HepG2 (cell line): ENCODE data around the gene SHF. TPM values are rescaled to one million over a fixed set of nuclear protein-coding genes. Genes with fewer than 3 reads are reported as not detected.

Experiments
- AKAP8 ChIP-seq: sonication (generic); formaldehyde crosslinking; IDR thresholded peaks from 2 replicates; pipeline ENCODE4 v1.5.1; 2020; ENCODE audit warnings: mild to moderate bottlenecking, missing genetic modification reagents
- FOXM1 ChIP-seq: sonication (generic); formaldehyde crosslinking; IDR thresholded peaks from 2 replicates; pipeline ENCODE4 v1.5.0; 2020; ENCODE audit warnings: missing genetic modification reagents
- HIVEP1 ChIP-seq: sonication (generic); formaldehyde crosslinking; IDR thresholded peaks from 2 replicates; pipeline ENCODE4 v1.4.0; 2020; ENCODE audit warnings: mild to moderate bottlenecking, missing genetic modification reagents
- NAIF1 ChIP-seq: sonication (generic); formaldehyde crosslinking; IDR thresholded peaks from 2 replicates; pipeline ENCODE4 v1.5.0; 2020; ENCODE audit warnings: mild to moderate bottlenecking, missing genetic modification reagents, borderline replicate concordance
- NCOA2 ChIP-seq: sonication (generic); formaldehyde crosslinking; IDR thresholded peaks from 2 replicates; pipeline ENCODE4 v1.8.0; 2022; ENCODE audit warnings: inconsistent platforms
- RARG ChIP-seq: sonication (generic); formaldehyde crosslinking; IDR thresholded peaks from 2 replicates; pipeline ENCODE4 v1.4.0; 2020; ENCODE audit warnings: low read depth, mild to moderate bottlenecking, missing genetic modification reagents
- ZNF577 ChIP-seq: sonication (generic); formaldehyde crosslinking; IDR thresholded peaks from 2 replicates; pipeline ENCODE4 v1.4.0; 2020; ENCODE audit warnings: mild to moderate bottlenecking, low read depth, missing genetic modification reagents, borderline replicate concordance
- ZNF607 ChIP-seq: sonication (generic); formaldehyde crosslinking; IDR thresholded peaks from 2 replicates; pipeline ENCODE4 v1.5.1; 2020; ENCODE audit warnings: missing genetic modification reagents, mild to moderate bottlenecking, borderline replicate concordance
- ZNF672 ChIP-seq: sonication (generic); formaldehyde crosslinking; IDR thresholded peaks from 2 replicates; pipeline ENCODE4 v1.8.1; 2022; ENCODE audit warnings: missing genetic modification reagents
- polyA plus RNA-seq, 8 experiments: library from polyadenylated mRNA; depleted of rRNA in 3 of 8; stranded (reverse) in 7 of 8; unstranded in 1 of 8; fragments of >200 nt; fragmentation: Illumina TruSeq in 4 of 8; extraction: Trizol in 4 of 8; gene quantifications; 2 replicates each; pipeline versions ENCODE4 v1.2.1 to v1.2.3, GENCODE V29; 2011 to 2016; ENCODE audit warnings: low read depth in 4 of 8, missing spikeins in 1 of 8, mixed read lengths in 1 of 8; ENCODE audit not compliant: insufficient read depth in 1 of 8
- total RNA-seq, 5 experiments: library from RNA; depleted of rRNA; stranded (reverse); fragments of >200 nt; fragmentation: Illumina TruSeq; extraction: Trizol; gene quantifications; 2 replicates each; pipeline ENCODE4 v1.2.3, GENCODE V29; 2016; ENCODE audit warnings: low read depth in 1 of 5
- TF ChIP-seq, protein P1 (sequence below): sonication (generic); formaldehyde crosslinking; IDR thresholded peaks from 2 replicates; pipeline ENCODE4 v1.5.1; 2020; ENCODE audit warnings: mild to moderate bottlenecking, missing genetic modification reagents, moderate library complexity
- TF ChIP-seq, protein P2 (sequence below): sonication (generic); formaldehyde crosslinking; IDR thresholded peaks from 2 replicates; pipeline ENCODE4 v1.8.1; 2023; ENCODE audit warnings: missing genetic modification reagents, inconsistent platforms, borderline replicate concordance
- TF ChIP-seq, protein P3 (sequence below): sonication (generic); formaldehyde crosslinking; IDR thresholded peaks from 2 replicates; pipeline ENCODE4 v1.5.1; 2020; ENCODE audit warnings: missing genetic modification reagents, mild to moderate bottlenecking, borderline replicate concordance

SHF gene
- total and polyA plus RNA-seq, 2 of the 13 experiments (the other 11 are each of a cell fraction or from before 2014, with no cell fraction given) = 20.9 to 25.5 TPM

DNA sequence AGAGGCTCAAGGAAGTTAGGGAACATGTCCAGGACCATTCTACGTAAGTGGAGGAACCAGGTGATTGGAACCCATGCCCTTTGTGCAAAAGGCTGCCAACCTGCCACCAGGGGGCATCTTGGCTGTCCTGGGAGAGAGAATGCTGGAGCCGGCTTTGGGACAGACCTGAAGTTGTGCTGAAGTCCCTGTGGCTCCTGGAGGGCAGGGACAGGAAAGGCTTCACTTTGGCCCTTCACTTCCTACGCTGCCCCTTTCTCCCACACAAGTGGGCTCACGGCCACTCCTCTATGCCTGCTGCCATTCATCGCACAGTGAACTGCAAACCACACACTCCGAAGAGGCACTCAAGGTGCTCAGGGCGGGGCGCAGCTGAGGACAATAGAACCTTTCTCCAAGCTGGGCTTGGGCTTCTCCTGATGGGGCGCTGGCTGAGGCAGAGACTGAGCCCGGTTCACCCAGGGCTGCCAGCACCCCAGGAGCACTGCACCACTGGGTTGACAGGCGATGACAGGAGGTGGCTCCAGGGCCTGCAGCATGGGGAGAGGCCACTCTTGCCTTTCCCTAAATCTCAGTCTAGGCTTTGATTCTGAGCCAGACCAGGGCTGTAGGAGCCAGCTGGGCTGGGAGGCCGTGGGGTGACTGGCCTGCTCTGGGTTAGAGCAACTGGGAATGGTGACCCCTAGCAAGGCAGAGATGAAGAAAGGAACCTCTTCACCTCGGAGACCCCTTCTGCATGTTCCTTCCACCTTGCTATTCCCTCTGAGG is 8.4 kb downstream of the SHF start (continued):
- TF ChIP-seq NCOA2 (CRISPR knock-in tag) (no peak), FOXM1 (CRISPR knock-in tag) (no peak), AKAP8 (CRISPR knock-in tag) (no peak), ZNF607 (no peak), HIVEP1 (0 out of 2 replicates have a peak, but pooled peaks have one; percentile 43), ZNF577 (no peak), ZNF672 (CRISPR knock-in tag) (no peak), NAIF1 (CRISPR knock-in tag) (no peak), RARG (CRISPR knock-in tag) (no peak)
- TF ChIP-seq, protein P1, sequence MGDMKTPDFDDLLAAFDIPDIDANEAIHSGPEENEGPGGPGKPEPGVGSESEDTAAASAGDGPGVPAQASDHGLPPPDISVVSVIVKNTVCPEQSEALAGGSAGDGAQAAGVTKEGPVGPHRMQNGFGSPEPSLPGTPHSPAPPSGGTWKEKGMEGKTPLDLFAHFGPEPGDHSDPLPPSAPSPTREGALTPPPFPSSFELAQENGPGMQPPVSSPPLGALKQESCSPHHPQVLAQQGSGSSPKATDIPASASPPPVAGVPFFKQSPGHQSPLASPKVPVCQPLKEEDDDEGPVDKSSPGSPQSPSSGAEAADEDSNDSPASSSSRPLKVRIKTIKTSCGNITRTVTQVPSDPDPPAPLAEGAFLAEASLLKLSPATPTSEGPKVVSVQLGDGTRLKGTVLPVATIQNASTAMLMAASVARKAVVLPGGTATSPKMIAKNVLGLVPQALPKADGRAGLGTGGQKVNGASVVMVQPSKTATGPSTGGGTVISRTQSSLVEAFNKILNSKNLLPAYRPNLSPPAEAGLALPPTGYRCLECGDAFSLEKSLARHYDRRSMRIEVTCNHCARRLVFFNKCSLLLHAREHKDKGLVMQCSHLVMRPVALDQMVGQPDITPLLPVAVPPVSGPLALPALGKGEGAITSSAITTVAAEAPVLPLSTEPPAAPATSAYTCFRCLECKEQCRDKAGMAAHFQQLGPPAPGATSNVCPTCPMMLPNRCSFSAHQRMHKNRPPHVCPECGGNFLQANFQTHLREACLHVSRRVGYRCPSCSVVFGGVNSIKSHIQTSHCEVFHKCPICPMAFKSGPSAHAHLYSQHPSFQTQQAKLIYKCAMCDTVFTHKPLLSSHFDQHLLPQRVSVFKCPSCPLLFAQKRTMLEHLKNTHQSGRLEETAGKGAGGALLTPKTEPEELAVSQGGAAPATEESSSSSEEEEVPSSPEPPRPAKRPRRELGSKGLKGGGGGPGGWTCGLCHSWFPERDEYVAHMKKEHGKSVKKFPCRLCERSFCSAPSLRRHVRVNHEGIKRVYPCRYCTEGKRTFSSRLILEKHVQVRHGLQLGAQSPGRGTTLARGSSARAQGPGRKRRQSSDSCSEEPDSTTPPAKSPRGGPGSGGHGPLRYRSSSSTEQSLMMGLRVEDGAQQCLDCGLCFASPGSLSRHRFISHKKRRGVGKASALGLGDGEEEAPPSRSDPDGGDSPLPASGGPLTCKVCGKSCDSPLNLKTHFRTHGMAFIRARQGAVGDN (CRISPR knock-in tag) = 0 out of 2 replicates have a peak, but pooled peaks have one; percentile 13
- TF ChIP-seq, protein P2, sequence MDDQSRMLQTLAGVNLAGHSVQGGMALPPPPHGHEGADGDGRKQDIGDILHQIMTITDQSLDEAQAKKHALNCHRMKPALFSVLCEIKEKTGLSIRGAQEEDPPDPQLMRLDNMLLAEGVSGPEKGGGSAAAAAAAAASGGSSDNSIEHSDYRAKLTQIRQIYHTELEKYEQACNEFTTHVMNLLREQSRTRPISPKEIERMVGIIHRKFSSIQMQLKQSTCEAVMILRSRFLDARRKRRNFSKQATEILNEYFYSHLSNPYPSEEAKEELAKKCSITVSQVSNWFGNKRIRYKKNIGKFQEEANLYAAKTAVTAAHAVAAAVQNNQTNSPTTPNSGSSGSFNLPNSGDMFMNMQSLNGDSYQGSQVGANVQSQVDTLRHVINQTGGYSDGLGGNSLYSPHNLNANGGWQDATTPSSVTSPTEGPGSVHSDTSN = no peak
- TF ChIP-seq, protein P3, sequence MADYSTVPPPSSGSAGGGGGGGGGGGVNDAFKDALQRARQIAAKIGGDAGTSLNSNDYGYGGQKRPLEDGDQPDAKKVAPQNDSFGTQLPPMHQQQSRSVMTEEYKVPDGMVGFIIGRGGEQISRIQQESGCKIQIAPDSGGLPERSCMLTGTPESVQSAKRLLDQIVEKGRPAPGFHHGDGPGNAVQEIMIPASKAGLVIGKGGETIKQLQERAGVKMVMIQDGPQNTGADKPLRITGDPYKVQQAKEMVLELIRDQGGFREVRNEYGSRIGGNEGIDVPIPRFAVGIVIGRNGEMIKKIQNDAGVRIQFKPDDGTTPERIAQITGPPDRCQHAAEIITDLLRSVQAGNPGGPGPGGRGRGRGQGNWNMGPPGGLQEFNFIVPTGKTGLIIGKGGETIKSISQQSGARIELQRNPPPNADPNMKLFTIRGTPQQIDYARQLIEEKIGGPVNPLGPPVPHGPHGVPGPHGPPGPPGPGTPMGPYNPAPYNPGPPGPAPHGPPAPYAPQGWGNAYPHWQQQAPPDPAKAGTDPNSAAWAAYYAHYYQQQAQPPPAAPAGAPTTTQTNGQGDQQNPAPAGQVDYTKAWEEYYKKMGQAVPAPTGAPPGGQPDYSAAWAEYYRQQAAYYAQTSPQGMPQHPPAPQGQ (CRISPR knock-in tag) = no peak
